GM12892 (cell line): ENCODE data around the gene PRKAG2.

Source experiments
- POLR2A ChIP-seq: IDR thresholded peaks from 2 replicates; pipeline ENCODE4 v1.6.1; 2011; ENCODE audit warnings: low read depth, low read length, control low read depth
- POLR2AphosphoS5 ChIP-seq: IDR thresholded peaks from 2 replicates; pipeline ENCODE4 v1.6.1; 2011; ENCODE audit warnings: low read depth, low read length, control low read depth

DNA sequence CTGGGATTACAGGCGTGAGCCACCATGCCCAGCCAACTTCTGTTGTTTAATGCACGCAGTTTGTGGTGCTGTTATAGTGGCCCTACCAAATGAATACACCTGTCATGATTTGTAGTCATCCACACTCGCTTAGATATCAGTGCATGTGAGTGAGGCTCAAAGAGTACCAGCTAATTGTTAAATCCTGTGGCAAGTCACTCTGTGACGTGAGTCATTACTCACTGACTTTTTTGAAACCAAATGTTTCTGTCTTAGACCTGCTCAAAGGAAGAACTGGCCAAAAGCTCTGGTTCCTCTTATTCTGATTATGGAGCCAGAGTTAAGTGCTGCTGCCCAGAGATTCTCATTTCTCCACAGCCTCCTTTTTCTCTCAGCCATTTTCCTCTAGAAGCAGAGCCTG is 109.4 kb downstream of the PRKAG2 start:
- no peak for TF ChIP-seq POLR2AphosphoS5
- no peak for TF ChIP-seq POLR2A
